Myocyte (in vitro differentiated cells): ENCODE measurements around the gene HOXD12. TPM values are rescaled to one million over a fixed set of nuclear protein-coding genes. Genes with fewer than 3 reads are reported as not detected.

Experiments used
- DNase-seq: peaks from one replicate; pipeline ENCODE4 v3.0.0-alpha.2; 2012; ENCODE audit warnings: low read depth
- total RNA-seq: library from RNA; depleted of rRNA; stranded (reverse); fragments of >200 nt; gene quantifications from 2 replicates; pipeline ENCODE4 v1.2.3, GENCODE V29; 2014

The HOXD12 gene
- total RNA-seq, 1 donor from 2014 or later, result not detected

- no peak for DNase-seq
These were observed 7.1 kb upstream of the HOXD12 start, which contains the start of gene HOXD13 for GRCh38 chr2:176092270-176093144. TSS of gene HOXD13 (plus strand) at chr2:176092721. CDS start at chr2:176092891, 170 bp downstream.

- peak; percentile 34 for DNase-seq
These were observed 6.3 kb upstream of the HOXD12 start for GRCh38 chr2:176093145-176093897.

GRCh38 chr2:176093898-176094249 is 5.7 kb upstream of the HOXD12 start:
- DNase-seq, result no peak

GRCh38 chr2:176094349-176094748 is 5.2 kb upstream of the HOXD12 start:
- DNase-seq, result no peak

GRCh38 chr2:176095421-176095820 is 4.2 kb upstream of the HOXD12 start:
- no peak for DNase-seq

GRCh38 chr2:176096243-176096985 is 3.2 kb upstream of the HOXD12 start:
- no peak for DNase-seq

- DNase-seq, result peak; percentile 83
These were observed 2.4 kb upstream of the HOXD12 start for GRCh38 chr2:176096986-176097819.

- DNase-seq, result no peak
These were observed 1.7 kb upstream of the HOXD12 start for GRCh38 chr2:176097820-176098365.

- DNase-seq, result no peak
These were observed 1.0 kb upstream of the HOXD12 start for GRCh38 chr2:176098366-176099158.

GRCh38 chr2:176099159-176099727 is 352 bp upstream of the HOXD12 start:
- DNase-seq, result no peak

- no peak for DNase-seq
These were observed 1.0 kb downstream of the HOXD12 start for GRCh38 chr2:176100547-176101140.

GRCh38 chr2:176101216-176101830 is 1.7 kb downstream of the HOXD12 start:
- no peak for DNase-seq

- no peak for DNase-seq
These were observed 2.2 kb downstream of the HOXD12 start for GRCh38 chr2:176101842-176102241.

- no peak for DNase-seq
These were observed 2.8 kb downstream of the HOXD12 start for GRCh38 chr2:176102309-176102866.

GRCh38 chr2:176103194-176103593 is 3.6 kb downstream of the HOXD12 start:
- DNase-seq, result no peak

- no peak for DNase-seq
These were observed 4.2 kb downstream of the HOXD12 start for GRCh38 chr2:176103742-176104315.

GRCh38 chr2:176104316-176105077 is 4.9 kb downstream of the HOXD12 start:
- DNase-seq, result no peak
